Bronchial epithelial cell (primary cell): ENCODE results near the gene CCDC66. TPM values are rescaled to one million over a fixed set of nuclear protein-coding genes. Genes with fewer than 3 reads are reported as not detected.
"Not testable (repeated sequence)": the region's sequence is repeated elsewhere in the genome, so short reads cannot be mapped to it uniquely, and the experiment has no call there.

Experiments
- DNase-seq: peaks from one replicate; pipeline ENCODE4 v3.0.0-alpha.2; 2010; ENCODE audit warnings: low read depth
- FAIRE-seq: peaks from 2 replicates; lab custom pipeline; 2011; peaks lifted over from hg19 to GRCh38; lab: Jason Lieb, UNC
- H3K27me3 ChIP-seq: 2 replicates; pipeline ENCODE4 v1.5.1; 2011; ENCODE audit warnings: low read length; ENCODE audit not compliant: control insufficient read depth, insufficient read depth
- H3K36me3 ChIP-seq: 2 replicates; pipeline ENCODE4 v1.5.1; 2011; ENCODE audit warnings: low read length; ENCODE audit not compliant: control insufficient read depth, insufficient read depth
- H3K4me3 ChIP-seq: 2 replicates; pipeline ENCODE4 v1.5.1; 2011; ENCODE audit warnings: mild to moderate bottlenecking, low read depth, low read length, control low read depth
- CTCF ChIP-seq: IDR thresholded peaks from 2 replicates; pipeline ENCODE4 v1.5.1; 2011; ENCODE audit warnings: mild to moderate bottlenecking, moderate library complexity, low read length, control low read depth, inconsistent platforms; ENCODE audit not compliant: insufficient read depth, severe bottlenecking
- total RNA-seq: library from RNA; depleted of rRNA; stranded (reverse); fragments of >200 nt; gene quantifications from 2 replicates; pipeline ENCODE4 v1.2.1, GENCODE V29; 2014

Gene CCDC66
- total RNA-seq, 1 donor from 2014 or later = 13.7 TPM

DNA sequence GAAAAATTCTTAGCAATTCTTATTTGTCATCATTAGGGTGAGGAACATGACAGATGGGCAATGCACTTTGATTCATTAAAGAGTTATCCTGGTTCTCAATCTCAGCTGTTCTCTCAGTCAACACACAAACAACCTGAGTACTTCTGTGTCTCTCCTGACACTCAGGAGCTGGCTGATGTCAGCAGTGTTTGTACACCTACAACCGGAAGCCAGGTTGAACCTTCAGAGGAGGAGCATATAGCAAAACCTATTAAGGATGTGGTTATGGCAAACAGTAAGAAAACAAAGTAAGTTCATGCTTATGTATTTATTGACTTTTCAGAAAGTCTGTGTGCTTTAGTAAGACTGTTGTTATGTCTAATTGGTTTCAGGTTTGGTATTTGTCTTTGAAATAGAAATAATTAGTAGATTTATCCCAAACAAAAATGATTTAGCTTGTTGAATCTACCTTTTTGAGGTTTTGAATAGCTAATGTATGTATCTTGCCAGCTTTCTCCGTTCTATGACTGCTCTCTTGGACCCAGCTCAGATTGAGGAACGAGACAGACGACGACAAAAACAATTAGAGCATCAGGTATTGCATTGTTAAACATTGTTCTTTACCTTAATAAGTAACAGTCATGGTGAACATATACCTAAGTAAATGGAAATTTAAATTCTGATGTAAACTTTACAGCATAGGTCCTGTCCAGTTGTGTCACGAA lies 36.6 kb downstream of the CCDC66 start:
- FAIRE-seq (no peak), DNase-seq (peak; percentile 30)
- H3K27me3 ChIP-seq = no peaks in the 10 kb centered on the region
- H3K36me3 ChIP-seq = no peaks in the 10 kb centered on the region
- H3K4me3 ChIP-seq = no peak overlapping the region
- TF ChIP-seq CTCF = no peak

GRCh38 chr3:56595975-56596840 lies 39.2 kb downstream of the CCDC66 start:
- Histone ChIP-seq H3K4me3 (no peak overlapping the region), H3K36me3 (no peaks in the 10 kb centered on the region), H3K27me3 (no peaks in the 10 kb centered on the region)
- FAIRE-seq = no peak
- TF ChIP-seq CTCF = no peak
- DNase-seq = no peak

DNA sequence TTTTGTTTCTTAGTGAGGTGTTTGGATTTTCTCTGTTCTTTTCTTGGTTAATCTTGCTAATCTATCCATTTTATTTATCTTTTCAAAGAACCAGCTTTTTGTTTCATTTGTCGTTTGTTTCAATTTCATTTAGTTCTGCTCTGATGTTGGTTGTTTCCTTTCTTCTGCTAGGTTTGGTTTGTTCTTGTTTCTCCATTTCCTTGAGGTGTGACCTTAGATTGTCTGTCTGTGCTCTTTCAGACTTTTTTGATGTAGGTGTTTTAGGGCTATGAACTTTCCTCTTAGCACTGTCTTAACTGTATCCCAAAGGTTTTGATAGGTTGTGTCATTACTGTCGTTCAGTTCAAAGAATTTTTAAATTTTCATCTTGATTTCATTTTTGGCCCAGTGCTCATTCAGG lies 51.5 kb downstream of the CCDC66 start:
- H3K36me3 ChIP-seq, DNase-seq, FAIRE-seq, H3K27me3 ChIP-seq, H3K4me3 ChIP-seq: not testable (repeated sequence)

DNA sequence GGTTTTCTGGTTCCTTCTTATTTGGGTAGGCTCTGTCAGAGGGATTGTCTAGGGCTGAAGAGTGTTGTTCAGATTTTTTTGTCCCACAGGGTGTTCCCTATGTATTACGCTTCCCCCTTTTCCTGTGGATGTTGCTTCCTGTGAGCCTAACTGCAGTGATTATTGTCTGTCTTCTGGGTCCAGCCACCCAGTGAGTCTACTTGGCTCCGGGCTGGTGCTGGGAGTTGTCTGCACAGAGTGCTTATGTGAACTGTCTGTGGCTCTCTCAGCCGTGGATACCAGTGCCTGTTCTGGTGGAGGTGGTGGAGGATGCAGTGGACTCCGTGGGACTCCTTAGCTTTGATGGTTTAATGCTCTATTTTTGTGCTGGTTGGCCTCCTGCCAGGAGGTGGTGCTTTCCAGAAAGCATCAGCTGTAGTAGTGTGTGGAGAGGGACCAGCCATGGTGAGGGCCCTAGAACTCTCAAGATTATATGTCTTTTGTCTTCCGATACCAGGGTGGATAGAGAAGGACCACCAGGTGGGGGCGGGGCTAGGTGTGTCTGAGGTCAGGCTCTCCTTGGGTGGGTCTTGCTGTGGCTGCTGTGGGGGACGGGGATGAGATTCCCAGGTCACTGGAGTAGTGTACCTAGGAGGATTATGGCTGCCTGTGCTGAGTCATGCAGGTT lies 53.8 kb downstream of the CCDC66 start:
- no peak for TF ChIP-seq CTCF
- Histone ChIP-seq H3K36me3 (no peaks in the 10 kb centered on the region), H3K4me3 (no peak overlapping the region), H3K27me3 (no peaks in the 10 kb centered on the region)
- DNase-seq (no peak), FAIRE-seq (no peak)

DNA sequence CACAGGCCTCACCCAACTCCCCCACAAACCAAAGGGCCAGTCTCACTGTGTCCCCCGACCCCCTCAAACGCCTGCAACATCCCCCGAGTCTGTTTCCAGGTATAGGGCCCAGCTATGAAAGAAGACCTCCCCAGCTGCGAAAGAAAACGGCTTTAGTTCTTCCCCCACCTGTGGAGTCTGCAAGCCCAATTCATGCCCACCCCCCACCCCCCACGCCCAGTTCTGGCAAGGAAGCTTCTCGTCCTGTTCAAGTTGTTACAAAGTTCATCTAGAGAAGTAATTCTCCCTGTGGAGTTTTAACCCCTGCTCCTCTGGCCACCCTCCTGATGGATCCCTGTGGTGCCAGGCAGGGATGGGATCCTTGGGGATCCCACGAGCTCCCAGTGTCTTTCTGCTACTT lies 54.4 kb downstream of the CCDC66 start:
- no peak for FAIRE-seq
- H3K36me3 ChIP-seq = no peaks in the 10 kb centered on the region
- no peak for DNase-seq
- H3K27me3 ChIP-seq = no peaks in the 10 kb centered on the region
- H3K4me3 ChIP-seq = no peak overlapping the region
- TF ChIP-seq CTCF = no peak

- DNase-seq (no peak), FAIRE-seq (no peak)
- no peak for TF ChIP-seq CTCF
- Histone ChIP-seq H3K27me3 (no peaks in the 10 kb centered on the region), H3K36me3 (no peaks in the 10 kb centered on the region), H3K4me3 (no peak overlapping the region)
Observed at GRCh38 chr3:56612146-56612545, 55.2 kb downstream of the CCDC66 start.
